Endothelial cell (in vitro differentiated cells): ENCODE data around the gene CFL1. TPM values are rescaled to one million over a fixed set of nuclear protein-coding genes. Genes with fewer than 3 reads are reported as not detected.

Experiments
- DNase-seq: peaks from one replicate; pipeline ENCODE4 v3.0.0; 2021; ENCODE audit warnings: low spot score
- H3K27ac Mint-ChIP-seq: one replicate; pipeline ENCODE4 v1.8.0; 2021; ENCODE audit warnings: mixed read lengths, inconsistent platforms; ENCODE audit not compliant: unreplicated experiment
- H3K27me3 Mint-ChIP-seq: one replicate; pipeline ENCODE4 v1.8.0; 2021; ENCODE audit warnings: mild to moderate bottlenecking, moderate library complexity, mixed read lengths, inconsistent platforms; ENCODE audit not compliant: unreplicated experiment
- H3K36me3 Mint-ChIP-seq: one replicate; pipeline ENCODE4 v1.8.0; 2021; ENCODE audit warnings: mild to moderate bottlenecking, low read depth, mixed read lengths, inconsistent platforms; ENCODE audit not compliant: unreplicated experiment
- H3K4me1 Mint-ChIP-seq: one replicate; pipeline ENCODE4 v1.8.0; 2021; ENCODE audit warnings: mild to moderate bottlenecking, mixed read lengths, inconsistent platforms; ENCODE audit not compliant: unreplicated experiment
- H3K4me3 Mint-ChIP-seq: one replicate; pipeline ENCODE4 v1.8.0; 2021; ENCODE audit warnings: mild to moderate bottlenecking, mixed read lengths, inconsistent platforms; ENCODE audit not compliant: unreplicated experiment
- H3K9me3 Mint-ChIP-seq: one replicate; pipeline ENCODE4 v1.8.0; 2021; ENCODE audit warnings: mixed read lengths, inconsistent platforms; ENCODE audit not compliant: unreplicated experiment
- CTCF ChIP-seq: fragments of 200-600 bp; sonication (generic); IDR thresholded peaks from one replicate; pipeline ENCODE4 v1.5.0; 2021; ENCODE audit warnings: antibody characterized with exemption; ENCODE audit not compliant: unreplicated experiment
- total RNA-seq: library from RNA; stranded (reverse); fragmentation: NEBNext Ultra II Directional; extraction: Animal tissue kit (Norgen Biotek cat#: 25700); gene quantifications from one replicate; pipeline ENCODE4 v1.2.1, GENCODE V29; 2021; ENCODE audit not compliant: unreplicated experiment

Gene CFL1
- total RNA-seq, 1 donor from 2014 or later, result 1,740 TPM

DNA sequence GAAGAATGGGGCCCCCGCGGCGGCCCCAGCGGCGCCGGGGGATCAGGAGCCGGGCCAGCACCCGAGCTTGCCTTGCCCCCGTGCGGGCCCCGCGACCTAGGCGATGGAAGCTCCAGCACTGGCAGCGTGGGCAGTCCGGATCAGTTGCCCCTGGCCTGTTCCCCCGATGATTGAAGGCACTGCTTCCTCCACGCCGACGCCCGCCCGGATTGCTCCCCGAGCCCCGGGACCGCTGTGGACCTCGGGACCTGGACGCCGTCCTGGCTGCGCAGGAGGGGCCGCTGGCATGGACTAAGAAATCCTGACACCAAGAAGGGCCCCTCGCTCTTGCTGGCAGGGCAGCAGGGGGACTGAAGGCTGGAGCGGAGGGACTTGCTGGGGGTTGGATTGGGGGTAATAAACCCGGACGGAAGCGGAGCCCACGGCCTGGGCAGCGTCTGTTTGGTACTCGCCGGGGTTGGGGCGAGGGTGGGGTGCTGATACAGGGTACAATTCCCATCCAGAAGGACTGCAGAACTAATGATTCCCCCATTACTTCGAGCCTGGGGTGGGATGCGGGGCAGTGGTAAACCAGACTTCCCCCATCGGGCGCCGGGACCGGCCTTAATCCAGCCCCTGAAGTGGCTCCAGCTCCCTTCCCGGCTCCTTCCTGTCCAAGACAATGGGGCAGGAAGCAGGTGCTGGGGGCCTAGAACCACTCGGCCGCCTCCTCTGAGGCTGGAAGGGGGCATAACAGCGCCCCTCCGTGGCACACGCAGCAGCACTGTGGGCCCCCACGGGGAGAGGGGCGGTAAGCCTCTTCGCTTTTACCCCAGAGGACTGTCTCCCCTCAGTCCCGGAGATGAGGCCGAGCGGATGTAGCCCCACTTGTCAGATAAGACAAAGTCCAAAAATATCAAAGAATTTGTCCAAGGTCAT is 33.5 kb upstream of the CFL1 start:
- no peak for TF ChIP-seq CTCF
- Mint-ChIP-seq H3K36me3 (peaks cover 9% of the 10 kb centered on the region), H3K27me3 (peaks cover 39% of the 10 kb centered on the region), H3K4me3 (peak overlapping the region; percentile 90), H3K4me1 (peaks cover 49% of the 10 kb centered on the region), H3K27ac (peak overlapping the region; percentile 92), H3K9me3 (no peaks in the 10 kb centered on the region)
- peak; percentile 78 for DNase-seq

DNA sequence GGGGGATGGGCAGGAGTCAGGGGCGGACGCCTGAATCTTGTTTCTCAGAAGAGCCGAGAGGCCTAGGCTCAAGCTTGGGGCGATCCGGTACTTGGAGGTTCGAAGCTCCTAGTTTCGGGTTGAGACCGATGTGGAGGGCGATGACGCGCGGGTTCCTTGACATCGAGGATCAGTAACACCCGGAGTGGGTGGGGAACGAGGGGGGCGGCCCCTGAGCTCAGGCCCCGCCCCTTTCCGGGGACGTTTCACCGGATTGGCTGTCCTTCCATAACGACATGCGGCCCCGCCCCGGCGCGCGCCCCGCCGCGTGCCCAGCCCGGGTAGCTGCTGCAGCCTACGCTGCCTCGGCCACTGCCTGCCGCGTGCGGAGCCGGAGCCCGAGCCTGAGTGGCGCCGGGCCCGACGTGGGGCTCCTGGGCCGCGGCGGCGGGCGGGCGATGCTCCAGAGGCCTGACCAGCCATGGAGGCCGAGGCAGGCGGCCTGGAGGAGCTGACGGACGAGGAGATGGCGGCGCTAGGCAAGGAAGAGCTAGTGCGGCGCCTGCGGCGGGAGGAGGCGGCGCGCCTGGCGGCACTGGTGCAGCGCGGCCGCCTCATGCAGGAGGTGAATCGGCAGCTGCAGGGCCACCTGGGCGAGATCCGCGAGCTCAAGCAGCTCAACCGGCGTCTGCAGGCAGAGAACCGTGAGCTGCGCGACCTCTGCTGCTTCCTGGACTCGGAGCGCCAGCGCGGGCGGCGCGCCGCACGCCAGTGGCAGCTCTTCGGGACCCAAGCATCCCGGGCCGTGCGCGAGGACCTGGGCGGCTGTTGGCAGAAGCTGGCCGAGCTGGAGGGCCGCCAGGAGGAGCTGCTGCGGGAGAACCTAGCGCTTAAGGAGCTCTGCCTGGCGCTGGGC is 32.6 kb upstream of the CFL1 start, which contains the start of gene CCDC85B:
Gene CCDC85B, plus strand, starts transcription at position 350 of the 895 bp plus-strand sequence. Its CDS starts 111 bp downstream, at position 461.
- no peak for TF ChIP-seq CTCF
- Mint-ChIP-seq H3K27ac (peak within 1 kb of the TSS; percentile 92), H3K4me3 (peak within 1 kb of the TSS; percentile 90), H3K4me1 (peaks cover 51% of the 10 kb centered on the region), H3K9me3 (no peaks in the 10 kb centered on the region), H3K36me3 (peaks cover 11% of the 10 kb centered on the region), H3K27me3 (peaks cover 40% of the 10 kb centered on the region)
- peak; percentile 96 for DNase-seq

GRCh38 chr11:65888163-65888814 is 30.3 kb upstream of the CFL1 start, which contains the start of gene FIBP:
FIBP (minus strand) TSS chr11:65888471; CDS start chr11:65888418, 53 bp downstream.
- peaks cover 34% of the 10 kb centered on the region for H3K27me3 Mint-ChIP-seq
- peak within 1 kb of the TSS; percentile 95 for H3K4me3 Mint-ChIP-seq
- H3K9me3 Mint-ChIP-seq, result no peaks in the 10 kb centered on the region
- H3K4me1 Mint-ChIP-seq, result peaks cover 42% of the 10 kb centered on the region
- H3K36me3 Mint-ChIP-seq, result peaks cover 15% of the 10 kb centered on the region
- peak; percentile 91 for TF ChIP-seq CTCF
- H3K27ac Mint-ChIP-seq, result peak within 1 kb of the TSS; percentile 90
- peak; percentile 99 for DNase-seq

DNA sequence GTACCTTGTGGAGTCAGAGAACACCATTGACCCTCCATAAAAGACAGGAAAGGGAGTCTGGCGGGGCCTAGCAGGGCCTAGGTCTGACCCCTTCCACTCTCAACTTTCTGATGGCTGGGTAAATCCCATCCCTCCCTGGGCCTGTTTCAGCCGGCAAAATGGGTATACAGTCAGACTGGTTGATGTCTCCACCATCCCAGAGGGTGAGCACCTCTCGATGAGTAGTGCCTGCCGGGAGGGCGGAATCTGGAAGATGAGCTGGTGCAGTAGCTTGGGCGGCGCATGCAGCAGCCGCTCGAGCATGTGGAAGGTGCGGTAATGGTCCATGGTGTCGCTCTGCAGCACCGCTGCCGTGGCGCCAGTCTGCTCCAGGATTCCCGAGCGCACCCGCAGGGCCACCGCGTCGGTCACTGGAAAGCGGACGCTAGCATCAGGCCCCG is 29.8 kb upstream of the CFL1 start:
- no peaks in the 10 kb centered on the region for H3K9me3 Mint-ChIP-seq
- H3K36me3 Mint-ChIP-seq, result peaks cover 15% of the 10 kb centered on the region
- H3K27ac Mint-ChIP-seq, result peak overlapping the region; percentile 90
- H3K4me1 Mint-ChIP-seq, result peaks cover 38% of the 10 kb centered on the region
- peak overlapping the region; percentile 95 for H3K4me3 Mint-ChIP-seq
- peaks cover 32% of the 10 kb centered on the region for H3K27me3 Mint-ChIP-seq
- TF ChIP-seq CTCF, result no peak
- DNase-seq, result no peak
